ENCODE results near the gene HLF.
"Not testable (repeated sequence)": the region's sequence is repeated elsewhere in the genome, so short reads cannot be mapped to it uniquely, and the experiment has no call there.

HLF gene

DNA sequence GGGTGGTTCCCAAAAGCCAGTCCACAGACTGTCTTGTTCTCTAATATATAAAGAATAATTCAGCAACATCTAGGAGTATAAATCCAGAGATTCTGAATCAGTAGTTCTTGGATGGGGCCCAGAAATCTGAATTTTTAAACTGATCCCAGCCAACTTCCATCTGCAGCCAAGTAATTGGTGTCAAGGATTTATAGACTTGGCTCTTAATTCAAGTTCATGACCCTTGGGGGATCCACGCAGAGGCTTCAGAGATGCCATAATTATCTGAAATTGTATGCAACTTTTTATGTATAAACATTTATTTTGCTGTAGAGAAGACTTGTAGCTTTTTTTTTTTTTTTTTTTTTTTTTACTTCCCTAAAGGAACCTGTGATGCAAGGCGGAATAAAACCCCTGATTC lies 60.6 kb downstream of the HLF start:
- in situ Hi-C loops (cut with MboI; ENCODE audit: low sequenced_read_pairs) = no loop called here

GRCh38 chr17:55326030-55326429 lies 61.3 kb downstream of the HLF start:
- in situ Hi-C loops (cut with MboI; ENCODE audit: low sequenced_read_pairs) = no loop called here

DNA sequence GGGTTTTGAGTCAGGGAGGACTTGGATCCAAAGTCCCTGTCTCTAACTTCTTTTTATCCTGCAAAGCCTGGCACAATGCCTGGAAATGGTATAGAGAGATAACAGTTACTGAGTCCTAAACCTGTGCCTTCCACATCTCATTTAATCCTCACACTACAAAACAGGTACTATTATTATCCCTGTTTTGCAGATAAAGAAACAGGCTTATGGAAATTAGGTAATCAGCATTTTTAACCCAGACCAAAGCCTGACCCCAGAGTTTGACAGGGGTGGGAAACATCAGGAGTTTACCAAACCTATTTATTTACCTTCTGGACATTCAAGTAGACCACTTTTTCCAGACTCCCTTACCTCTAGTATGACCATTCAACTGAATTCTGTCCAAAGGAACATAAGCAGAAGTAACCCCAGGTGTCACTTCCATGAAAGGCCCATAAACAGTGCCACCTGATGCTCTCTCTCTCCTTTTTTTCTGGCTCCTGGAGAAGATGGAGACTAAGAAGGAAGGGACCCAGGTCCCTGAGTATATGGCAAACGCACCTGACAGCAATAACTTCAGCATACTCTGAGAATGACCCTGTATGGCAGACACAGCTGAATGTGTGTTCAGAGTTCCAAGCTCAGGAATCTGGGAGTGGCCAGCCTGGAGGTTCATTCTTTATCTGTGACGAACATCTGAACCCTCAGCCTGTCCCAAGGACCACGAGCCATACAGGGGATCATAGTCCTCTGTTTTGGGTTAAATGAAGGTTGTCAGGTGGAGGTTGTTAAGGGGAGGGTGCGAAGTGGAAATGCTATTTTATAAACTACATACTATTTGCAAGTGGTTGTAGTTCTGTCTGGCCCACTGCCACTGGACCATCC lies 62.7 kb downstream of the HLF start:
- in situ Hi-C loops (cut with MboI; ENCODE audit: low sequenced_read_pairs) = no loop called here

DNA sequence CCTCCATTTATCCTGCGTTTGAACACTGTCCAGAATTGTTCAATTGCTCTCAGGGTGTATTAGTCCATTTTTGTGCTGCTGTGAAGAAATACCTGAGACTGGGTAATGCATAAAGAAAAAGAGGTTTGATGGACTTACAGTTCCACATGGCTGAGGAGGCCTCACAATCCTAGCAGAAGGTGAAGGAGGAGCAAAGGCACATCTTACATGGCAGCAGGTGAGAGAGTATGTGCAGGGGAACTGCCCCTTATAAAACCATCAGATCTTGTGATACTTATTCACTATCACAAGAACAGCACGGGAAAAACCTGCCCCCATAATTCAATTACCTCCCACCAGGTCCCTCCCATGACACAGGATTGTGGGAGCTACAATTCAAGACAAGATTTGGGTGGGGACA lies 63.8 kb downstream of the HLF start:
- in situ Hi-C loops (cut with MboI; ENCODE audit: low sequenced_read_pairs) = not testable (repeated sequence)

- in situ Hi-C loops (cut with MboI; ENCODE audit: low sequenced_read_pairs) = no loop called here
Measured at GRCh38 chr17:55330344-55330933, 65.7 kb downstream of the HLF start.

GRCh38 chr17:55332296-55333041 lies 67.7 kb downstream of the HLF start:
- in situ Hi-C loops (cut with MboI; ENCODE audit: low sequenced_read_pairs) = no loop called here

DNA sequence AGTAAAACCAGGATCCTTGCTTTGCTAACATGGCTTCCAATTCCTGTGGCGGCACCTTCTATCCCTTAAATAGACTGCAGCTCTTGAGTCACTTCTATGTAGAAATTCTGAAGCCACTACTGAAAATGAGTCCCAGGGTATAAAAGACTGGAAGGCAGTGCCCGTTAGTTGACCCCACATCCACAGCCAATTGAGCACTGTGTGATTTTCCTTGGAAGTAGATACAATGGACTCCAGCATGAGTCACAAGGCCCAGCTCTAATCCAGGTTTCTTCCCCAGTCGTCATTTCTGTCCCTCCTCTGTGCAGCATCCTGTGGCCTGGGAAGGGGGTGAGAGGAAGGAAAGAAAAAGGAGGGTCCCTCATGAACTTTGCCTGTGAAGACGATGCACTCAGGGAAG lies 69.5 kb downstream of the HLF start:
- in situ Hi-C loops (cut with MboI; ENCODE audit: low sequenced_read_pairs) = no loop called here

DNA sequence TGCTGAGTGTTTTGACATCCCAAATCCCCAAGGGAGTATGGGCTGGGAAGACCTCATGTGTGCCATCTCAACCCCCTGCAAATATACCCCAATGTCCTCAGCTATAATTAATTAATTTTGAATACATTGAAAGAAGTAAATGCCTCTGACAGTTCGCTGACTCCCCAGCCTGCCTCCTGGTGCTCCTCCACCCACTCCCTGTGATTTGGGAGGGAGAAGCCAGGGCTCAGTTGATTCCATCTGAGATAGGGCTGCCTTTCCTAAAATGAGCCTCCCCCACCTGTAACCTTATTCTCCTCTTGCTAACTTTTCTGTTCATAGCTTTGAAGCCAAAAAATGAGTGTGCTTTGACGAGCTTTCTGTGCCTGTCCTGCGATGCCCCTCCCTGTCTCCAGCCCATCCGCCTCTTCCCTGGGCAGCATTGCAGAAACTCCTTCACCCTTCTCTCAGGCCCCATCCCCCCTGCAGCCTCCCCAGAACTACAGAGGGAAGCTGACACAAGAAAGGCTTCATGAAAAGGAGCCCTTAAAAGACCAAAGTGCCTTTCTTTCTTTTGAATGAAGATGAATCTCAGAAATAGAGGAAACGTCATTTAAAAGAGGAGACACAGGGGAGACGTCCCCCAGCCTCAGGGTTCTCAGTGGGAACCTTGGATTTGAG lies 70.3 kb downstream of the HLF start:
- in situ Hi-C loops (cut with MboI; ENCODE audit: low sequenced_read_pairs) = no loop called here

DNA sequence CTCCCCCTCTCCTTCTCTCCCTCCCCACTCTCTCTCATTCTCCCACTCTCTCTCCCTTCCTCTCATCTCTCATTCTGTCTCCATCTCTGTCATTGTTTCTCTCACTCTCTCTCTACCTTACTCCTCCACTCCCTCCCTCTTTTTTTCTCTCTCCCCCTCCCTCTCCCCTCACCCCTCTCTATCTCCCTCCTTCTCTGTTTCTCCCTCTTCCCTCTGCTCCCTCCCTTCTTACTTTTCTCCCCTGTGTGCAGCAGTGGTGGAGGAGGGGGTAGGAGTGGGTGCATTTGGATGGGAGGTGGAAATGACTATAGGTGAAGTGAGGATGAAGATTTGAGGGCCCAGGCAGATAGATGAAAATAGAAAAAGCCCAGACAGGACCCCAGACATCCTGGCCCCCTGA lies 70.9 kb downstream of the HLF start:
- in situ Hi-C loops (cut with MboI; ENCODE audit: low sequenced_read_pairs) = no loop called here

- in situ Hi-C loops (cut with MboI; ENCODE audit: low sequenced_read_pairs) = no loop called here
Measured at GRCh38 chr17:55336426-55336825, 71.7 kb downstream of the HLF start.

GRCh38 chr17:55340176-55340575 lies 75.4 kb downstream of the HLF start:
- in situ Hi-C loops (cut with MboI; ENCODE audit: low sequenced_read_pairs) = no loop called here

GRCh38 chr17:55340686-55341085 lies 75.9 kb downstream of the HLF start:
- in situ Hi-C loops (cut with MboI; ENCODE audit: low sequenced_read_pairs) = no loop called here

- in situ Hi-C loops (cut with MboI; ENCODE audit: low sequenced_read_pairs) = no loop called here
Measured at GRCh38 chr17:55341432-55341831, 76.7 kb downstream of the HLF start.

- in situ Hi-C loops (cut with MboI; ENCODE audit: low sequenced_read_pairs) = no loop called here
Measured at GRCh38 chr17:55342800-55343585, 78.2 kb downstream of the HLF start.

DNA sequence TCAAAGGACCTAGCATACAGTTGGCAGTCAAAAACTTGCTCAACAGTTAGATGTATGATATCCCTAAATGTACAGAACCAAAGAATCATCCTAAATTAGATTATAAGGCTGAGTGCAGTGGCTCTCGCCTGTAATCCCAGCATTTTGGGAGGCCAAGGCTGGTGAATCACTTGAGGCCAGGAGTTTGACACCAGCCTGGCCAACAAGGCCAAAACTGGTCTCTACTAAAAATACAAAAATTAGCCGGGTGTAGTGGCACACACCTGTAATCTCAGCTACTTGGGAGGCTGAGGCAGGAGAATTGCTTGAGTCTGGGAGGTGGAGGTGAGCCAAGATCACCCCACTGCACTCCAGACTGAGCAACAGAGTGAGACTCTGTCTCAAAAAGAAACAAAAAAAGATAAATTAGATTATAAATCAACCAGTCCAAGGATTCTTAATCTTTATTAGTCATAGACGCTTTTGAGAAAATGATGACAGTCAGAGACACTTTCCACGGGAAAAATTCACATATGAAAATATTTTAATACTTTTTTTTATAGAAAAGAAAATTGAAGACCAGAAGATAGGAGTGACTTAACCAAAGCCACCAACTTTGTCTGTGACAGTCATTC lies 79.2 kb downstream of the HLF start:
- in situ Hi-C loops (cut with MboI; ENCODE audit: low sequenced_read_pairs) = no loop called here

- in situ Hi-C loops (cut with MboI; ENCODE audit: low sequenced_read_pairs) = no loop called here
Measured at GRCh38 chr17:55344514-55344997, 79.8 kb downstream of the HLF start.

DNA sequence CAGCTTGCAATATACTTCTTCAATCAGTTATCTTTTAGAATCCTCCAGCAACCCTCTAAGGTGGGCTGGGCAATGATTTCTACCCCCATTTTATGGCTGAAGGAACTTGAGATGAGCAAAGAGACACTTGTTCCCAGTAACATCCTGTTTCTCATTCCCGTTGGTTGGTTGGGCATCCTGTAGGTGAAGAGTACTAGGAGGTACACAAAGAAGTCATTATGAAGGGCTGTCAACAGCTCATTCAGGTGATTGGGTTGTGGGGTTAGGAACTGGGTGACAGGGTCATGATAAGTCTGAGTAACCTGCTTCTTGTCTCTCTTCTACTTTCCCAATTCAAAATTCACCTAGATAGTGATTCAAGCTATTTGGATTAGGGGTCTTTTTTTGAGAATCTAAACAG lies 80.4 kb downstream of the HLF start:
- in situ Hi-C loops (cut with MboI; ENCODE audit: low sequenced_read_pairs) = no loop called here

DNA sequence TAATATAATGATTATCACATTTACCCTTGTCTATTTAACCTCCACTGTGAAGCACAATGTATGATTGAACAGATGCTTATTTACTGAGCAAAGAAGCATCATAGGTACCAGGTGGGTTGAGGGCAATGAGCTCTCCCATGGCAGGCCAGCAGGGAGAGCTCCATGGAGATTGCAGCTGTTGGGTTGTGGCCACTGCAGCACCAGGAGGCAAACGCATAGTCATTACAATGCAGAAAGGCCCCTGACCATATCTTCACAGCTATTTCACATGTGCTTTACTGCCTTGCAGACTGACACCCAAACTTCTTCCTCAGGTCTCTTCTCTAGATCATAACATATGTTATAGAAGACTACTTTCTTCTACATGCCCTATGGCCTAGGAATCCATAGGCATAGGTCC lies 81.9 kb downstream of the HLF start:
- in situ Hi-C loops (cut with MboI; ENCODE audit: low sequenced_read_pairs) = no loop called here

GRCh38 chr17:55347341-55347740 lies 82.6 kb downstream of the HLF start:
- in situ Hi-C loops (cut with MboI; ENCODE audit: low sequenced_read_pairs) = no loop called here

GRCh38 chr17:55348749-55349354 lies 84.1 kb downstream of the HLF start:
- in situ Hi-C loops (cut with MboI; ENCODE audit: low sequenced_read_pairs) = no loop called here

All from HL-60/S4 treated with phorbol 12-myristate 13-acetate at 8.2 ng/mL for 4 days and 3 days (cell line).